Aorta (tissue), 5 donors: ENCODE data around the gene SNCB. TPM values are rescaled to one million over a fixed set of nuclear protein-coding genes. Genes with fewer than 3 reads are reported as not detected.

Experiments used
- ATAC-seq: fragments of 200-7000 bp; cut with Tn5 transposase; one replicate; pipeline ENCODE4 v1.9.1; 2022; ENCODE audit warnings: moderate library complexity; ENCODE audit not compliant: low FRiP score
- DNase-seq, 2 donors: peaks; one replicate each; pipeline ENCODE4 v3.0.0-alpha.2; 2020
- H3K27ac ChIP-seq, 2 donors: one replicate each; pipeline ENCODE4 v1.5.1; 2013; ENCODE audit warnings: low read length in 2 of 2, mild to moderate bottlenecking in 2 of 2, moderate library complexity in 2 of 2, control low read depth in 1 of 2, inconsistent platforms in 1 of 2, low read depth in 1 of 2
- H3K27me3 ChIP-seq, 2 donors: one replicate each; pipeline ENCODE4 v1.6.1; 2013; ENCODE audit warnings: control low read depth in 1 of 2, low read length in 1 of 2, mild to moderate bottlenecking in 1 of 2, moderate library complexity in 1 of 2; ENCODE audit not compliant: insufficient read depth in 2 of 2, control insufficient read depth in 1 of 2
- H3K36me3 ChIP-seq, 2 donors: one replicate each; pipeline ENCODE4 v1.6.1; 2013; ENCODE audit warnings: control low read depth in 1 of 2, low read length in 1 of 2, mild to moderate bottlenecking in 1 of 2; ENCODE audit not compliant: insufficient read depth in 2 of 2, control insufficient read depth in 1 of 2
- H3K4me1 ChIP-seq, 2 donors: one replicate each; pipeline ENCODE4 v1.6.1; 2013; ENCODE audit warnings: low read length in 2 of 2, control low read depth in 1 of 2, mild to moderate bottlenecking in 1 of 2, moderate library complexity in 1 of 2; ENCODE audit not compliant: insufficient read depth in 2 of 2, control insufficient read depth in 1 of 2
- H3K4me3 ChIP-seq, 2 donors: one replicate each; pipeline ENCODE4 v1.5.1; 2013; ENCODE audit warnings: low read length in 2 of 2, control low read depth in 1 of 2, mild to moderate bottlenecking in 1 of 2
- H3K9me3 ChIP-seq: one replicate; pipeline ENCODE4 v1.6.1; 2013; ENCODE audit warnings: mild to moderate bottlenecking, low read length; ENCODE audit not compliant: control insufficient read depth
- WGBS, 2 donors: extraction: QIAGEN DNeasy Blood & Tissue Kit; methylation state at CpG; one replicate each; pipeline ENCODE4 v1.1.7; 2013; 5-methylcytosine and 5-hydroxymethylcytosine counted together
- intact Hi-C, 2 donors: fragments of 100-400 bp; cut with DNase I; formaldehyde crosslinking; loops; one replicate each; pipeline versions ENCODE4 v1.14.2 to v1.15.0; 2022
- polyA plus RNA-seq, 2 donors: library from polyadenylated mRNA; stranded (reverse); fragments of 200-250 nt; gene quantifications; one replicate each; pipeline ENCODE4 v1.2.3, GENCODE V29; 2013
- total RNA-seq, 2 donors: library from RNA; stranded (reverse); fragmentation: NEBNext Ultra II Directional; extraction: Animal tissue kit (Norgen Biotek cat#: 25700); gene quantifications; one replicate each; pipeline ENCODE4 v1.2.1, GENCODE V29; 2021
- donor health status: healthy with polysubstance abuse.
- donor health status: Bipolar disorder and iron deficiency.
- donor health status: DM: no; HTN: no; CAD: no.
- donor health status: DM: no; HTN: no; CAD: no.
- donor health status: DM: yes; HTN: yes; CAD: no.

SNCB gene
- total and polyA plus RNA-seq, 4 donors = not detected

DNA sequence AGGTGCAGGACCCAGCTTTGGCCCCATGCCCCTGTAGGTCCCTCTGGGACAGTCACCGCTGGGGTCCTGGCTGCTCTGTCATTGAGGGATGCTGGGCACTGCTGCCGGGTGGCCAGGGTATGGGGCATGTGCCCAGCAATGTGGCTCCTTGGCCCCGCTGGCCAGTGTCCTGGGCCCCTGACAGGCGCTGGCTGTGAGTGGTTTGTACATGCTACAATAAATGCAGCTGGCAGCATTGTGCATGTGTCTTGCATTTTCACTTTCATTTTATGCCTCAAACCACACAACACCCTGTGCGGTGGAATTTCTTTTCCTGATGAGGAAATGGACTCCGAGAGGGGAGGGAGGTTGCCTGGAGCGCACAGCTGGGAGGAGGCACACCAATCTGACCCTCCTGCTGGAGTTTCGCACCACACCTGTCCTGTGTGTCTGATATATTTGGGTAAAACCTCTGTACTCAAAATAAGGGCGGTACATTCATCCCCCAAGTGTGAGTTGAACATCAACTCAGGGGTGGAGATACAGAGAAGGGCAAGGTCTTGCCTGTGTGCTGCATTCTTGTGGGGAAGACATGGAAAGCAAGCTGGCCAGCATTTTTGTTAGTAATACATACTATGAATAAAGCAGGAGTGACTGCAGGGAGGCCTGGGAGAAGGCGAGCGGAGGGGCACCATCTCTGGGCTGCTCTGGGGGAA, 28.6 kb upstream of the SNCB start:
- intact Hi-C loops = loop anchor here in 1 of 2 donors (10.0 kb wide), 1 partner anchor 244 kb away; the partner anchor contains the start of gene CLTB

GRCh38 chr5:176658007-176658599, 27.8 kb upstream of the SNCB start:
- H3K4me3 ChIP-seq = no peak overlapping the region
- H3K27me3 ChIP-seq = no peaks in the 10 kb centered on the region
- ATAC-seq = peak; percentile 81
- no peaks in the 10 kb centered on the region for H3K9me3 ChIP-seq
- no peak overlapping the region for H3K27ac ChIP-seq
- intact Hi-C loops = loop anchor here in 1 of 2 donors (10.0 kb wide), 1 partner anchor 243 kb away; the partner anchor contains the start of gene CLTB
- H3K36me3 ChIP-seq = no peaks in the 10 kb centered on the region
- 36 to 38% methylated on average over 14 of the region's 14 CpGs for WGBS, 2 donors
- peak; percentile 74 to 90 for DNase-seq
- H3K4me1 ChIP-seq = no peaks in the 10 kb centered on the region

More for the DNA sequence above, 28.6 kb upstream of the SNCB start:
- Histone ChIP-seq H3K4me3 (no peak overlapping the region), H3K27me3 (no peaks in the 10 kb centered on the region), H3K4me1 (no peaks in the 10 kb centered on the region), H3K36me3 (no peaks in the 10 kb centered on the region), H3K9me3 (no peaks in the 10 kb centered on the region), H3K27ac (no peak overlapping the region)
- DNase-seq = no peak
- 79 to 81% methylated on average over 11 of the region's 11 CpGs for WGBS, 2 donors
- ATAC-seq = no peak

DNA sequence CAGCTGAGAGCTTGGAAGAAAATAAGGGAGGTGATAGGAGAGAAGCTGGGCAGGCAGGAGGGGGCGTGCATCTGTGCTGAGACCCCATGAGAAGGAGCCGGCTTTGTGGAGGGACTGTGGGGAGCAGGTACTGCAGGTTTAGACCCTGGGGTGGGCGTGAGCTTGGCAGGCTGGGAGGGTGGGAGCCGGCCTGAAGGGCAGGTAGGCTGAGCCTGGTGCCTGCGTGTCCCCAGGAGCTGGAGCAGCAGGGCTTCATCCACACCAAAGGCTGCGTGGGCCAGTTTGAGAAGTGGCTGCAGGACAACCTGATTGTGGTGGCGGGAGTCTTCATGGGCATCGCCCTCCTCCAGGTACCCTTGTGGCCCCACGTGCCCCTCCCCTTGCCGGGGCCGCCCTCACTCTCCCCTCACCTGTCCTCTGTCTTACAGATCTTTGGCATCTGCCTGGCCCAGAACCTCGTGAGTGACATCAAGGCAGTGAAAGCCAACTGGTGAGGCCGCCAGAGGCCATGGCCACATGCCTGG, 26.2 kb upstream of the SNCB start:
- Histone ChIP-seq H3K27me3 (no peaks in the 10 kb centered on the region), H3K4me1 (no peaks in the 10 kb centered on the region), H3K9me3 (no peaks in the 10 kb centered on the region), H3K36me3 (no peaks in the 10 kb centered on the region), H3K27ac (no peak overlapping the region), H3K4me3 (no peak overlapping the region)
- DNase-seq (no peak), ATAC-seq (no peak)
- intact Hi-C loops = loop anchor here in 1 of 2 donors (10.0 kb wide), 1 partner anchor 242 kb away; the partner anchor contains the start of gene CLTB
- WGBS, 2 donors = 86 to 91% methylated on average over 13 of the region's 13 CpGs

DNA sequence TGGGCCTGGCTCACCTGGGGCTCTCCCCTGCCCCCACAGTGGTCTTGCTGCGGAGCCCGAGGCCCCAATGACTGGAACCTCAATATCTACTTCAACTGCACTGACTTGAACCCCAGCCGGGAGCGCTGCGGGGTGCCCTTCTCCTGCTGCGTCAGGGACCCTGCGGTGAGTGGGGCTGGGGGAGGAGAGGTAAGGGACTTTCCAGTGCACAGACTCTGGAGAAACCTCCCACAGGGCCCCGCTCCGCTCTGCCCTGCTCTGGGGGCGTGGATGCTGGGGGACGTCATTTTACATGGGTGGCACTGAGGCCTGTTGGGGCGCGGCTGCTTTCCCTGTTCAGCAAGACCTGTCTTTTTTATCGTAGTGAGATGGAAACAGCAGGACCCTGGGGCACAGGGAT, 24.5 kb upstream of the SNCB start:
- Histone ChIP-seq H3K36me3 (no peaks in the 10 kb centered on the region), H3K27me3 (no peaks in the 10 kb centered on the region), H3K4me3 (no peak overlapping the region), H3K4me1 (no peaks in the 10 kb centered on the region), H3K9me3 (no peaks in the 10 kb centered on the region), H3K27ac (no peak overlapping the region)
- DNase-seq (no peak), ATAC-seq (no peak)
- WGBS, 2 donors = 95 to 96% methylated on average over 12 to 14 of the region's 14 CpGs
- intact Hi-C loops = loop anchor here in 1 of 2 donors (10.0 kb wide), 1 partner anchor 240 kb away; the partner anchor contains the start of gene CLTB

GRCh38 chr5:176653401-176654385, 23.4 kb upstream of the SNCB start:
- H3K4me3 ChIP-seq = no peak overlapping the region
- no peaks in the 10 kb centered on the region for H3K9me3 ChIP-seq
- intact Hi-C loops = loop anchor here in 1 of 2 donors (10.0 kb wide), 1 partner anchor 239 kb away; the partner anchor contains the start of gene CLTB
- no peaks in the 10 kb centered on the region for H3K4me1 ChIP-seq
- no peaks in the 10 kb centered on the region for H3K27me3 ChIP-seq
- WGBS, 2 donors = 81 to 82% methylated on average over 18 of the region's 18 CpGs
- no peak for DNase-seq
- ATAC-seq = no peak
- H3K27ac ChIP-seq = no peak overlapping the region
- no peaks in the 10 kb centered on the region for H3K36me3 ChIP-seq

DNA sequence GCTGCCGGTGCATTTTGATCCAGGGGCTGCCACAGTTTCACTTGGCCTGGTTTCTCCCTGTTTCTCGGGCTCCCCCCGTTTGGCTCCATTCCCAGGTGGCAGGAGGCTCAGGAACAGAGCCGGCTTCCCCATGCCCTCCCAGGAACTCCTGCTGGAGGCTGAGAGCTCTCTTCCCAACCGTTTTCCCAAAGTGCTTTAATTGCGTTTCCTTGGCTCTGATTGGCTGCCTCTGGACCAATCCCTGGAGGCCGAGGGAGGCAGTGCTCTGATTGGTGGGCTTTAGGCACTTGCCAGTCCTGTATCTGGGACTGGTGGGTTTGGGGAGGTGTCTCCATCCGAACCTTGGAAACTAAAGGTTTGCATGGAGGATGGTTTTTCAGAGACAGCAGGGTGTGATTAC, 21.8 kb upstream of the SNCB start:
- H3K4me1 ChIP-seq = no peaks in the 10 kb centered on the region
- no peaks in the 10 kb centered on the region for H3K27me3 ChIP-seq
- 36 to 41% methylated on average over 8 of the region's 8 CpGs for WGBS, 2 donors
- H3K36me3 ChIP-seq = no peaks in the 10 kb centered on the region
- intact Hi-C loops = loop anchor here in 1 of 2 donors (10.0 kb wide), 1 partner anchor 237 kb away; the partner anchor contains the start of gene CLTB
- H3K27ac ChIP-seq = no peak overlapping the region
- H3K9me3 ChIP-seq = no peaks in the 10 kb centered on the region
- DNase-seq (no peak), ATAC-seq (no peak)
- no peak overlapping the region for H3K4me3 ChIP-seq

- WGBS, 2 donors = 90 to 93% methylated on average over 17 of the region's 17 CpGs
- no peak for ATAC-seq
- DNase-seq = no peak
- Histone ChIP-seq H3K27ac (no peak overlapping the region), H3K27me3 (no peaks in the 10 kb centered on the region), H3K4me1 (no peaks in the 10 kb centered on the region), H3K4me3 (no peak overlapping the region), H3K36me3 (no peaks in the 10 kb centered on the region), H3K9me3 (no peaks in the 10 kb centered on the region)
- intact Hi-C loops = loop anchor here in 1 of 2 donors (10.0 kb wide), 1 partner anchor 237 kb away; the partner anchor contains the start of gene CLTB
Measured at GRCh38 chr5:176651472-176651980, 21.2 kb upstream of the SNCB start.
